Vagina (tissue), 2 donors: ENCODE data around the gene PGRMC2.

Experiments used
- POLR2A ChIP-seq, 2 donors: fragments of 450-650 bp; IDR thresholded peaks; one replicate each; pipeline ENCODE4 v1.6.1; 2017; ENCODE audit warnings: antibody characterized with exemption in 2 of 2, mild to moderate bottlenecking in 2 of 2, moderate library complexity in 2 of 2
- TF ChIP-seq, protein P1 (sequence below), 3 experiments: fragments of 450-650 bp in 2 of 3; fragments of 200-600 bp in 1 of 3; sonication (generic) in 1 of 3; IDR thresholded peaks; one replicate each; pipeline ENCODE4 v1.5.1; 2017 to 2019; ENCODE audit warnings: antibody characterized with exemption in 3 of 3, mild to moderate bottlenecking in 2 of 3, moderate library complexity in 2 of 3

DNA sequence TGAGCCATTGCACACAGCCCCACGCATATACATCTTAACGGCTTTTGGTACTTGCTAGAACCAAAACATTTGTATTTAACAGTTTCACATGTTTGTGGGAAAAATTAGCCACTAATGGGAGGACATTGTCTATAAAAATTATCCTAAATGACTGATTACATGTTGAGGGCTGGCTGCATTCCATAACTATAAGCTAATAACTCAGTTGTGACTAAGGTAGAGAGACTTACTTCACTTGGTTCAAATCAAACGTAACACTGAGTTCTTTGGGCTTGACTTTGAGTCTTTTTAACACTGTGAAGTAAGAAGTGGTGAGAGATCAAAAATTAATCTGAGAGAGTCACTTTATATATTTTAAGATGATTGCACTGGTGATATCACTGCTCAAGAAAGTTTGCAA, 47.9 kb upstream of the PGRMC2 start:
- TF ChIP-seq, protein P1, sequence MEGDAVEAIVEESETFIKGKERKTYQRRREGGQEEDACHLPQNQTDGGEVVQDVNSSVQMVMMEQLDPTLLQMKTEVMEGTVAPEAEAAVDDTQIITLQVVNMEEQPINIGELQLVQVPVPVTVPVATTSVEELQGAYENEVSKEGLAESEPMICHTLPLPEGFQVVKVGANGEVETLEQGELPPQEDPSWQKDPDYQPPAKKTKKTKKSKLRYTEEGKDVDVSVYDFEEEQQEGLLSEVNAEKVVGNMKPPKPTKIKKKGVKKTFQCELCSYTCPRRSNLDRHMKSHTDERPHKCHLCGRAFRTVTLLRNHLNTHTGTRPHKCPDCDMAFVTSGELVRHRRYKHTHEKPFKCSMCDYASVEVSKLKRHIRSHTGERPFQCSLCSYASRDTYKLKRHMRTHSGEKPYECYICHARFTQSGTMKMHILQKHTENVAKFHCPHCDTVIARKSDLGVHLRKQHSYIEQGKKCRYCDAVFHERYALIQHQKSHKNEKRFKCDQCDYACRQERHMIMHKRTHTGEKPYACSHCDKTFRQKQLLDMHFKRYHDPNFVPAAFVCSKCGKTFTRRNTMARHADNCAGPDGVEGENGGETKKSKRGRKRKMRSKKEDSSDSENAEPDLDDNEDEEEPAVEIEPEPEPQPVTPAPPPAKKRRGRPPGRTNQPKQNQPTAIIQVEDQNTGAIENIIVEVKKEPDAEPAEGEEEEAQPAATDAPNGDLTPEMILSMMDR (IDR thresholded peaks at IDR 0.05) = no peak
- no peak for TF ChIP-seq POLR2A (IDR thresholded peaks at IDR 0.05)
